Endothelial cell of umbilical vein (primary cell): ENCODE data around the gene EEF1AKMT3.

Source experiments
- CTCF ChIP-seq, 2 donors: IDR thresholded peaks; 1 replicate in 1 of 2; 2 replicates in 1 of 2; pipeline ENCODE4 v1.5.1; 2011; ENCODE audit warnings: low read length in 2 of 2, mild to moderate bottlenecking in 2 of 2, moderate library complexity in 2 of 2, control low read depth in 1 of 2, inconsistent platforms in 1 of 2, low read depth in 1 of 2; ENCODE audit not compliant: insufficient read depth in 1 of 2; ENCODE audit errors: extremely low read depth in 1 of 2
- POLR2A ChIP-seq: IDR thresholded peaks from 2 replicates; pipeline ENCODE4 v1.6.1; 2012; ENCODE audit warnings: low read depth, mild to moderate bottlenecking, control low read depth, low read length
- POLR2AphosphoS5 ChIP-seq: IDR thresholded peaks from 2 replicates; pipeline ENCODE4 v1.6.1; 2012; ENCODE audit warnings: low read depth, mild to moderate bottlenecking, control low read depth, low read length, moderate library complexity; ENCODE audit not compliant: insufficient read depth

GRCh38 chr12:57771236-57771872, 1.1 kb upstream of the EEF1AKMT3 start:
- TF ChIP-seq CTCF (IDR thresholded peaks at IDR 0.05; ENCODE audit: extremely low read depth in 1 of 2, insufficient read depth in 1 of 2, low read depth in 1 of 2, low read length in 2 of 2) (no peak), POLR2AphosphoS5 (no peak), POLR2A (no peak)
